WTC11 (cell line): Measurements from ENCODE around the gene TMEM135.

Experiments used
- ATF2 ChIP-seq: sonication (generic); formaldehyde crosslinking; IDR thresholded peaks from 2 replicates; pipeline ENCODE4 v1.8.1; 2022; ENCODE audit warnings: low read depth, missing genetic modification reagents, borderline replicate concordance
- ATF6 ChIP-seq: sonication (generic); formaldehyde crosslinking; IDR thresholded peaks from 2 replicates; pipeline ENCODE4 v1.8.1; 2023; ENCODE audit warnings: mild to moderate bottlenecking, missing genetic modification reagents
- CBFB ChIP-seq: sonication (generic); formaldehyde crosslinking; IDR thresholded peaks from 2 replicates; pipeline ENCODE4 v1.8.1; 2022; ENCODE audit warnings: mild to moderate bottlenecking, low read depth, missing genetic modification reagents
- CREM ChIP-seq: sonication (generic); formaldehyde crosslinking; IDR thresholded peaks from 2 replicates; pipeline ENCODE4 v1.8.1; 2022; ENCODE audit warnings: mild to moderate bottlenecking, missing genetic modification reagents, moderate library complexity
- CTCF ChIP-seq: fragments of 200-600 bp; IDR thresholded peaks from 2 replicates; pipeline ENCODE4 v1.8.0; 2022; ENCODE audit warnings: antibody characterized with exemption
- E2F4 ChIP-seq: sonication (generic); formaldehyde crosslinking; IDR thresholded peaks from 2 replicates; pipeline ENCODE4 v1.8.1; 2022; ENCODE audit warnings: low read depth, mild to moderate bottlenecking, moderate library complexity, missing genetic modification reagents, borderline replicate concordance
- FOXP1 ChIP-seq: sonication (generic); formaldehyde crosslinking; IDR thresholded peaks from 2 replicates; pipeline ENCODE4 v1.8.0; 2022; ENCODE audit warnings: missing genetic modification reagents, mild to moderate bottlenecking, moderate library complexity, borderline replicate concordance
- HMGXB4 ChIP-seq: sonication (generic); formaldehyde crosslinking; IDR thresholded peaks from 2 replicates; pipeline ENCODE4 v1.8.1; 2023; ENCODE audit warnings: mild to moderate bottlenecking, moderate library complexity, missing genetic modification reagents
- NR3C1 ChIP-seq: sonication (generic); formaldehyde crosslinking; conservative IDR thresholded peaks from 2 replicates; pipeline ENCODE4 v1.8.1; 2023; ENCODE audit warnings: low read depth, mild to moderate bottlenecking, missing genetic modification reagents
- RELA ChIP-seq: sonication (generic); formaldehyde crosslinking; IDR thresholded peaks from 2 replicates; pipeline ENCODE4 v1.8.1; 2022; ENCODE audit warnings: missing genetic modification reagents, mild to moderate bottlenecking, borderline replicate concordance
- STAT6 ChIP-seq: sonication (generic); formaldehyde crosslinking; conservative IDR thresholded peaks from 2 replicates; pipeline ENCODE4 v1.8.1; 2023; ENCODE audit warnings: mild to moderate bottlenecking, low read depth, missing genetic modification reagents, moderate library complexity
- USF2 ChIP-seq: sonication (generic); formaldehyde crosslinking; IDR thresholded peaks from 2 replicates; pipeline ENCODE4 v1.8.1; 2023; ENCODE audit warnings: mild to moderate bottlenecking, missing genetic modification reagents, moderate library complexity
- ZNF425 ChIP-seq: fragments of 250-450 bp; sonication (Bioruptor Pico); conservative IDR thresholded peaks from 2 replicates; pipeline ENCODE4 v1.9.0; 2021; ENCODE audit warnings: mild to moderate bottlenecking

- TF ChIP-seq STAT6 (CRISPR knock-in tag): no peak
- TF ChIP-seq USF2 (CRISPR knock-in tag): no peak
- no peak for TF ChIP-seq CTCF
- TF ChIP-seq NR3C1 (CRISPR knock-in tag): no peak
- TF ChIP-seq ZNF425: no peak
- no peak for TF ChIP-seq CREM (CRISPR knock-in tag)
- TF ChIP-seq HMGXB4: no peak
- no peak for TF ChIP-seq ATF2 (CRISPR knock-in tag)
- TF ChIP-seq CBFB (CRISPR knock-in tag): no peak
- no peak for TF ChIP-seq ATF6 (CRISPR knock-in tag)
- no peak for TF ChIP-seq E2F4
- TF ChIP-seq RELA (CRISPR knock-in tag): no peak
- TF ChIP-seq FOXP1 (CRISPR knock-in tag): no peak
Measured at GRCh38 chr11:87046824-87047223, 9.1 kb downstream of the TMEM135 start.
